GM19328 (cell line): Measurements from ENCODE around the gene GPR180.

Source experiments
- ATAC-seq: cut with Tn5 transposase; IDR thresholded peaks from one replicate; pipeline ENCODE4 v1.9.1; 2021; ENCODE audit warnings: mild to moderate bottlenecking, moderate library complexity; ENCODE audit not compliant: unreplicated experiment

Gene GPR180

GRCh38 chr13:94683409-94683808 is 81.8 kb downstream of the GPR180 start:
- ATAC-seq, result no peak
